GM12874 (cell line): ENCODE data around the gene PTPRS.

Experiments
- CTCF ChIP-seq: IDR thresholded peaks from 2 replicates; pipeline ENCODE4 v1.5.1; 2011; ENCODE audit warnings: low read depth, mild to moderate bottlenecking, control low read depth, low read length, moderate library complexity; ENCODE audit not compliant: insufficient read depth

Gene PTPRS

GRCh38 chr19:5341448-5341820 is 822 bp upstream of the PTPRS start:
- no peak for TF ChIP-seq CTCF

DNA sequence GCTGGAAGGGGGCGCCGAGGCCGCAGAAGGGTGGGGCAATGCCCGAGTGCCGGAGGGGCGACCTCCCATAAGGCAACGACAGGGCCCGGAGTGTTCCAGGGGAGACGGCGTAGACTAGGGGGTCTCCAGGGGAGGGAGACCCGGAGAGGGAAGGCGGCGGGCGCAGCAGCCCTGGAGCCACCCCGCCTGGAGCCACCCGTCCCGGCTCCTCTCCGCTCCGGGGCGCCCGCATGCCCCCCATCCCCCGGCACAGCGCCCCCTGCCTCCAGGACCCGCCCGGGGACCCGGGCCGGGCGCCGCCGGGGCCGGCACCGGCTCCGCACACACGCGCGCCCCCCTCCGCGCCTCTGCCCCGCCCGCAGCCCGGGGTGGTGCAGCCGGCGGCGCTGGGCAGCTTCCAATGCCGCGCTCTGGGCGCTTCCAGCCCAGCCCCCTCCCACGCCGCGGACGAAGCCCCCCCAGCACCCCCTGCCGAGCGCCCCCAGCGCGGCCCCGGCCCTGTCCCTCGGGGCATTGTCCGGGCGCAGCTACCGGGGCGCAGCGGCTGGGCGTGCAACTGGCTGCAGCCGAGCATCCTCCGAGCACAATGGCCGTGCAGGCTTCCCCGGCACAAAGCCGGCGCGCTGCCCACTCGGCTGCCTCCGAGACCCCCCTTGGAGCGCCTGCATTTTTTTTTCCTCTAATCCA is 519 bp downstream of the PTPRS start:
- TF ChIP-seq CTCF = no peak

DNA sequence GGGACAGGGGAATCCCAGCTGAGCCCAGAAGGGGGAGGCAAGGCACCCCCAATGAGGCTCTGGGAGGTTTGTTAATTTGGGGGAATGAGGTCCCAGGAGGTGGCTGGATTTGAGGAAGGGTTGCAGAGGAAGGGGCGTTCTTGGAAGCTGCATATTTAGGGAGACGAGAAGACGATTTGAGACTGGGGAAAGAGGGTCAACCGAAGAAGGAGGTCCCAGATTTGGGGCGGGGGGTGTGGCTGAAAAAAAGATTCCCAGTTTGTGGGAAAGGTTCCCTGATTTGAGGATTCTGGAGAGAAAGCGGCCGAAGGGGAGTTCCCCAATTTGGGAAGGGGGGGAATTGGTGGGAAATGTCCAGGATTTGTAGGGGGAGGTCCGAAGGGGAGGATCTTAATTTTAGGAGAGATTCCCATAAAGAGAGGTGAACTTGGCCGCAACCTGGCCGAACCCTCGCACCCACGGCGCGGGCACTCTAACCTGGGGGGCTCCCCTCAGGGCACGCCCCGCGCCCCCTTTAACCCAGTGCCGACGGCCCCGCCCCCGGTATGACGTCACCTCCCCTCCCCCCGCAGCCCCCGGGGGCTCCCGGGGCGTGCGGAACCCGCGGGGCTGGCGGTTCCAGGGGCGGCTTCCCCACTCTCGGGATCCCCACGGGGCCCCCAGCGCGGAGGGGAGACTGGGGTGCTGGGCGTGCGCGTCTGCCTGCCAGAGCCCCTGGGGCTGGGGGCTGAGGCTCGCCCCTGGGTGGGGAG is 1.2 kb downstream of the PTPRS start:
- TF ChIP-seq CTCF = no peak

DNA sequence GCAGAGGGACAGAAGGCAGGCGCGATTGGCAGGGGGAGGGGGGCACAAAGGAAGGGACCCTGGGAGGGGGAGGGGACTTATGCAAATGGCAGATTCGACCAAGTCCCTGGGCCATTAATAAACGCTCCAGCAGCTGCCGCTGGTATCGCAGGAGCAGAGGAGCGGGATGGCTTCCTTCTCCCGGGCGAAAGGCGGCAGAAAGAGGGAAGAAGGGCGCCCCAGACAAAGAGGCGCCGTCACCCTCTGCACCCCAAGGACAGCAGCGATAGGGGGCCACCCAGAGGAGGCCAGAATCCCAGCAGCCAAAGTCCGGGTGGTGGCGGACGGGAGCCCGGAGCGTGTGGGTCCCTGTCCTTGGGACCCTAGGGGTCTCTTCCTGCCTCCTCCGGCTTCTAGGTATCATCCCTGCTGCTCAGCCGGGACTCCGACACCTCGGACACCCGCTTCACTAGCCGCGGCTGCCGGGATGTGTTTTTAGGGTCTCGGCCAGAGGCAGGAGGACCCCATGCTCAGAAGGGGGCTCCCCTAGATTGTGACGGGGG is 1.9 kb downstream of the PTPRS start:
- peak; percentile 3; the same call in 1 of the 2 replicates for TF ChIP-seq CTCF

DNA sequence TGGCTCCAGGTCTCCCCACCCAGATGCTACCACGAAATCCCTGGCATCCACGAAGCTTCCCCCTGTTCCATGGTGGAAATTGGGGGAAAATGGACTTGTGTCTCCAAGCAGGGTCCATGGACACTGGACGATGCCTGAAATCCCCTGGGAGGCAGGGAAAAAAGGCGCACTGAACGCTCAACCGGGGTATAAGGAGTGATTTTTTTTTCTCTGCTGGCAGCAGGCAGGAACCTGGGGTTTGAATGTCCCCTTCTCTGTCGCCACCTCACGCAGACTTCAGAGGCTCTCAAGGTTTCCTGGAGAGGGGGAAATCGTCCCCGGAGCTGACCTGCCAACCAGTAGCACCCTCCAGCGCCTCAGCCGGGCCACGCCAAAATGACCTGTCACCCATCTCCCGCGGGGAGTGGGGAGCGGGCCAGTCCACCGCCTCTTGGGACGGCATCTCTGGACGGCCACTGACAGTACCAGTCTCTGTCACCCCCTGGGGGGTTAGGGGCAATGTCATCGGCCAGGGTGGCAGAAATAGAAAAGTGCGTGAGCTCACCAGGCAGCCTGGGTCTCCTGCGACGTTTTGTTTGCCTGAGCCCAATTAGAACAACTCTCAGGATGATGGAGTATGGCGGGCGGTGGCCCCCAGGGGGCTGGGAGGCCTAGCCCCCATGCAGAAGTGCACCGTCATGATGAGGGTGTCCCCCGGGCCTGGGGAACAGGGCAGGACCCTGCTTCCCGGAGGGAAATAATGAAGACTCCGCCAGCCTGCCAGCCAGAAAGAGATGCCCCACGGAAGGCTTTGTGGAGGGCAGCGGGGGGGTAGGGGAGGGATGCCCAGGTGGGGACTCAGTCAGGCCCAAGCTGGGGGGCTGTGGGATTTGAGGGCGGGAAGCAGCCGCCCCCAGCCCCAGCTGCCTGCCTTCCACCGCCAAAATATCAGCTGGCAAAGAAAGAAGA is 2.6 kb downstream of the PTPRS start:
- no peak for TF ChIP-seq CTCF

GRCh38 chr19:5337126-5337525 is 3.5 kb downstream of the PTPRS start:
- TF ChIP-seq CTCF = no peak
